HEK293T (cell line): Measurements from ENCODE around the gene PRRT1B.

Experiments used
- CTBP1 ChIP-seq: fragments of 450-650 bp; IDR thresholded peaks from 2 replicates; pipeline ENCODE4 v1.6.1; 2016; ENCODE audit warnings: borderline replicate concordance
- ELF4 ChIP-seq: fragments of 450-650 bp; IDR thresholded peaks from 2 replicates; pipeline ENCODE4 v1.6.1; 2017; ENCODE audit warnings: antibody characterized with exemption
- FOXA1 ChIP-seq: fragments of 450-650 bp; IDR thresholded peaks from 2 replicates; pipeline ENCODE4 v1.6.1; 2016; ENCODE audit warnings: mild to moderate bottlenecking
- FOXK2 ChIP-seq: fragments of 450-650 bp; IDR thresholded peaks from 2 replicates; pipeline ENCODE4 v1.6.1; 2016; ENCODE audit warnings: mild to moderate bottlenecking
- FOXM1 ChIP-seq: fragments of 450-650 bp; IDR thresholded peaks from 2 replicates; pipeline ENCODE4 v1.6.1; 2017; ENCODE audit warnings: mild to moderate bottlenecking, borderline replicate concordance
- HDGF ChIP-seq: fragments of 450-650 bp; IDR thresholded peaks from 2 replicates; pipeline ENCODE4 v1.6.1; 2017; ENCODE audit warnings: antibody characterized with exemption, borderline replicate concordance
- L3MBTL2 ChIP-seq: fragments of 450-650 bp; conservative IDR thresholded peaks from 2 replicates; pipeline ENCODE4 v1.6.1; 2016; ENCODE audit warnings: mild to moderate bottlenecking
- LEF1 ChIP-seq: fragments of 450-650 bp; IDR thresholded peaks from 2 replicates; pipeline ENCODE4 v1.6.1; 2017; ENCODE audit warnings: mild to moderate bottlenecking, borderline replicate concordance
- PKNOX1 ChIP-seq: fragments of 450-650 bp; IDR thresholded peaks from 2 replicates; pipeline ENCODE4 v1.6.1; 2016
- SP1 ChIP-seq: fragments of 450-650 bp; IDR thresholded peaks from 2 replicates; pipeline ENCODE4 v1.6.1; 2017
- SUZ12 ChIP-seq: fragments of 450-650 bp; IDR thresholded peaks from 2 replicates; pipeline ENCODE4 v1.6.1; 2016; ENCODE audit warnings: mild to moderate bottlenecking
- ZNF384 ChIP-seq: fragments of 450-650 bp; IDR thresholded peaks from 2 replicates; pipeline ENCODE4 v1.6.1; 2016

DNA sequence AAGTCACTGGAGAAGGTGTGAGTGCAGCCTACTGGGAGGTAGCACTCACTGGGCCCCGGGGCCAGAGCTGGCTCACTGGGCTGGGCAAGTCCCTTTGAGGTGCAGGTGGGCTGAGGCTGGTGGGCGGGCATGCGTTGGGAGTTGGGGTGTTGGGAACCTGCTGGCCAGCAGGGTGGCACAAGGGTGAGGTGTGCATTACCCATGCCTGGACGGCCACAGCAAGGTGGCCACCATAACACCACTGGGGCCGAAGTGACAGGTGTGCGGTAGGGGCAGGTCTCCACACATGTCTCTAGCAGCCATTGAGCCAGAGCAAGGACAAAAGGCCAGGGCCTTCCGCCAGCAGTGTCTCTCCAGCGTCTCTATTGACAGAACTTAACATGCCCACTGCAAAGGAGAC is 22.6 kb downstream of the PRRT1B start:
- TF ChIP-seq FOXK2 = no peak
- TF ChIP-seq ELF4 = no peak
- TF ChIP-seq HDGF = no peak
- TF ChIP-seq L3MBTL2 = no peak
- no peak for TF ChIP-seq FOXM1
- no peak for TF ChIP-seq ZNF384
- no peak for TF ChIP-seq LEF1
- TF ChIP-seq SP1 = no peak
- no peak for TF ChIP-seq SUZ12
- TF ChIP-seq CTBP1 = no peak
- TF ChIP-seq PKNOX1 = no peak
- TF ChIP-seq FOXA1 = no peak
